Ramos (cell line): Measurements from ENCODE around the gene RDX.

Experiments used
- in situ Hi-C: fragments of 300-500 bp; cut with MboI; formaldehyde crosslinking; loops from one replicate; pipeline ENCODE4 v1.14.3; 2022; ENCODE audit warnings: low sequenced_read_pairs; ENCODE audit not compliant: unreplicated experiment

Gene RDX

DNA sequence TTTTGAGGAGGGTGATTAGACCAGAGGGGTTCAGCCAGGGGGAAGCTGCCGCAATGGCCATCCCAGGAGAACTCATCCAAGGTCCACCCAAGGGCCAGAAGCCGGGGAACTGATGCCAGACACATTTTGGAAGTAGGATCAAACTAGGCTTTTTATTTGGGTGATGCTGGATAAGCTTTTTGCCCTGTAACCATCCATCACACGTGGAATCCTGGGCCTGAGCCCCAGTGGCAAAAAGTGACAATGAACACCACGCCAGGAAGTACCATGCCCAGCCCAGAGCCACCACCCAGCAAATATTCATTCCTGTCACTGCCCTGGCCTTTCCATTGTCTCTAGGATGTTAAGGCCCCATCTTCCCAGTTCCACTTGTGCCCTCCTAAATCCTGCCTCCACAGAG lies 117.3 kb downstream of the RDX start:
- in situ Hi-C loops, result loop anchor here (25.0 kb wide), 2 partner anchors 1058 to 1283 kb away; partner anchors contain the start of gene POU2AF2

DNA sequence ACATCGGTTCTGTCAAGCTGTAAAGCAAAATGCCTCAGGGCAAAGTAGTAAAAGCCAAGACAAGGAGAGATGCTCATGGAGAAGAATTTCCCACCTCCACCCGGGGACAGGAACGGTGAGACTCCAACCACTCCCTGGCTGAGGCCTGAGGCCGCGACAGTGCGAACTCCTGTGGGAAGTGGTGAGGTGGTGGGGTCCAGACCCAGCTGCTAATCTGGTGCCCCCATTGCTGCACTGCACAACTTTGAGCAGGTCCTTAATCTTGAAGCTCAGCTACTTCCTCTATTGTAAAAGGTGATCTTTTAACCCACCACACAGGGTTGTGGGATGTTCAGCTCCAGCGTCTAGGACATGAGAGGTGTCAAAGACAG lies 119.3 kb downstream of the RDX start:
- in situ Hi-C loops, result loop anchor here (25.0 kb wide), 2 partner anchors 1060 to 1285 kb away; partner anchors contain the start of gene POU2AF2

DNA sequence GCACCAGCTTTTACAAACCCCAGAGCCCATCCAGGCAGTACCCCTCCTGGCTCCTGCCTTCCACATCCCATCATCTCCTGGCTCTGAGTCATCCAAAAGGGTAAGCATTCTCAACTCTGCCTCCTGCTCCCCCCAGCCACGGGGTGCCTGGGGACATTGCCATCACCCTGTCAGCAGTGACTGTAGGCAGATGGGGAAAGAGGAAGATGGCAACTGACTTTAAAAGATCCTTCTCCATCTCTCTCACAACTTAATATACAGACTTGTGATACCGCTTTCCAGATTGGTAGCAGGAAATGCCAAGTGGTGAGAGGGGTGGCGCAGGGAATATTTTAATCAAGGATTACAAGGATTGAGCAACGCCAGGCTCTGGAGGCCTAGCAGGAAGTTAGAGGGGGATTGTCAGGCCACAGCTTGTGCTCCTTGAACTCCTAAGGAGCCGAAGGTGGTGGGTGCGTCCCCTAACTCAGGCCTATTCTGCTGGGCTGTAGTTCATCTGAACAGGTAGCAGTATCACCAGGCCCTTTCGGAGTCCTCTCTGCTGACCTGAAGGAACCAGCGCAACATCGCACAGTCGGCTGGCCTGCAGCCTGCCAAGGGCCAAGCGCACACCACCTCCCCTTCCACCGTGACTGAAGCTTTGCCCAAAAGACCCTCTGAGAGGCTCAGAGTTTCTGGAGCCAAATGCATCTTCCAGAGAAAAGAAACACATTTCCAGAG lies 119.9 kb downstream of the RDX start:
- in situ Hi-C loops, result loop anchor here (25.0 kb wide), 2 partner anchors 1061 to 1286 kb away; partner anchors contain the start of gene POU2AF2

DNA sequence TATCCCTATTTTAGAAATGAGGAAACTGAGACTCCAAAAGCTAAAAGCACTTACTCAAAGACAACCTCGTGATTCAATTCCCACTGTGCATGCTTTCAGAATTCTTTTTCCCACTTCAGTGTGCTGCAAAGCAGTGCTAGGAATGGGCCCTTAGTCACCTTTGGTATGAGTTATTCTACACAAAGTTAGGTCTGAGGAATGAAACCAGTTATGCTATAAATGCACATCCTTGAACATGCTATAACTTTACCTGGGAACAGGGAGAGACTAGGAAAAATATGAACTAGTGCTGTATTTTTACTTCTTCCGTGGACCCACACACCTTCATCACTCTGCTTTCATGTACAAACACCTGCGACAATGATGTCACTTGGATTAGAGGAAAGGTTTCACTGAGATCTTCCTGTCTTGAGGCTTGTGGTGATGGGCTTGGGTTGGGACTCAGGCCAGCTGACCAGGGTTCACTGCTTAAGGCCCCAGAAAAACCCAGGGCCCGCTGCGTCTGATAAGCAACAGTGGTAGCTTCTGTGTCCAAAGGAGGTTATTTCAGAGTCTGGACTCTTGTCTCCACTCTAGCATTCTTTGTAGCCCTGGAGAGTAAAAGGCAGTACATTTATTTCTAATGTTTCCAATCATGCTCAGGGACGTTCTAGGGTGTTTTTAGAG lies 121.6 kb downstream of the RDX start:
- in situ Hi-C loops, result loop anchor here (25.0 kb wide), 2 partner anchors 1063 to 1288 kb away; partner anchors contain the start of gene POU2AF2

DNA sequence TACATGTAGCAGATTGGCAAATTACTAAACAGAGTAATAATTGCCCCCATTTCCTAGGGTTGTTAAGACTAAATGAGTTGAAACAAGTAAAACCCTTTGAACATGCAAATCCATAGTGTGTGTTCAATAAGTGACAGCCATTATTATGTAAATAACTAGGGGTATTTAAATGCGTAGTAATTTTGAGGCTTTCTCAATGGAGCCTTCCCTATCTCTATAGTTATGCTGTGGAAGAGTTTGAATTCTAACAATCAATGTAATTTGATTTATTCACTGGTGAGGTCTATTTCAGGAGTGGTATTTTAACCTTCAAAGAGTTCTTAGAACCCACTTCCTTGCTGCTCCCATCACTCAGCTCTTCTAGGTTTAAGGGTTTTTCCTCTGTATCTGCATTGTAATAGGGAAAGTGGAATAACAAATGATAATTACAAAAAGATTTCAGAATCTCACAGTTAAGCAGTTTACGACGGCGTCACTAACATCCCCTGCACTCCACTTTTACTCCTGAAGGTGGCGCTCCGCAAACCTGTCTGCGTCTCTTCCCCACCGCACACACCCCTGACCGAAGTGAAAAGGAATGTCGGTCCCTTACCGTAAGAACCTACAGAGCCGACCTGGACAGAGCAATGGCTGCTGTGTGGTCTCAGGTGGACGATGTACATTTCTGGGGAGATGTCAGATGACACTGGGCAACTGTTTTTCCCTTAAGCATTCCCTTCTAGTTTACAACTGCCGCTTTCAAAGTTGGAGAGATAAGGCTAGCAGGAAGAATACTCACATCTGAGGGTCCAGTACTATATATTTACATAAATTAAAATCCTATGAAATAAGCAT lies 122.4 kb downstream of the RDX start:
- in situ Hi-C loops, result no loop called here

DNA sequence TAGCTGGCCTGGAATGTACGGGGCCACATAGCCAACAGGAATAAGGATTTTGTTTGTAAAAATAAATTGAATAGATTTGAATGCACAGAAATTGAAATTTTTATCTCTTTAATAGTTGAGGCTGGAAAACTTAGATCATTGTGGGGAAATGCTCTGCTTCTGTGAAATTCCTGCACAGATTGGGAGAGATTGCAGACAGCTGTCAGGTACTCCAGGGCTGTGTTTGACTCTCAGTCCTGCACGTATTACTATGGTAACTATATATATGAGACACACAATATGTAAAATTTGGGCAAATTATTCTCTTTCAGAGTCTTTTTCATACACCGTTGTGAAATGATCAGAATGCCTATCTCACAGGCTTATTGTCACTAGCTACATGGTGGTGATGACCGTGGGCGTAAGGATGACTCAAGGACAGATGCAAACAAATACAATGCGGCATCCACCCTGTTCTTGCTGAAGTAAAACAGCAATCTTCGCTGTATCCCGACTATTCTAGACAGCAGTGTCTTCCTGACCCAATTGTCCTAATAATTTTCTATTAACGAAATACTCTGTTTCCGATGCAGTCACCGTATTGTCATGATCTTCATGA lies 123.8 kb downstream of the RDX start:
- in situ Hi-C loops, result no loop called here

DNA sequence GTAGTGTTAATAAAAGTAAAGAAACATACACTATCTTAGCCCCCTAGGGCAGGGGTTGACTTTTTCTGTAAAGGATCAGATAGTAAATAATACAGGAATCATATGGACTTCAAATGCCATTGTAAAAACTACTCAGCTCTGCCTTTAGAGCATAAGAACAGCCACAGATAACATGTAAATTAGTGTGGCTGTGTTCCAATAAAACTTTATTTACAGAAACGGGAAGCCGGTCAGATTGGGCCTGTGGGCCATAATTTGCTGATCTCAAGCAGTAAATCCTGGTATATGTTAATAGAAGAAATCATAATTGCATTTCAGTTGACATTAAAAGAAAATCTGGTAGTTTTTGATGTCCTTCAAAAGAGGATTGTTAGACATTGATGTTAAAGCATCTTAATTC lies 126.7 kb downstream of the RDX start:
- in situ Hi-C loops, result no loop called here

DNA sequence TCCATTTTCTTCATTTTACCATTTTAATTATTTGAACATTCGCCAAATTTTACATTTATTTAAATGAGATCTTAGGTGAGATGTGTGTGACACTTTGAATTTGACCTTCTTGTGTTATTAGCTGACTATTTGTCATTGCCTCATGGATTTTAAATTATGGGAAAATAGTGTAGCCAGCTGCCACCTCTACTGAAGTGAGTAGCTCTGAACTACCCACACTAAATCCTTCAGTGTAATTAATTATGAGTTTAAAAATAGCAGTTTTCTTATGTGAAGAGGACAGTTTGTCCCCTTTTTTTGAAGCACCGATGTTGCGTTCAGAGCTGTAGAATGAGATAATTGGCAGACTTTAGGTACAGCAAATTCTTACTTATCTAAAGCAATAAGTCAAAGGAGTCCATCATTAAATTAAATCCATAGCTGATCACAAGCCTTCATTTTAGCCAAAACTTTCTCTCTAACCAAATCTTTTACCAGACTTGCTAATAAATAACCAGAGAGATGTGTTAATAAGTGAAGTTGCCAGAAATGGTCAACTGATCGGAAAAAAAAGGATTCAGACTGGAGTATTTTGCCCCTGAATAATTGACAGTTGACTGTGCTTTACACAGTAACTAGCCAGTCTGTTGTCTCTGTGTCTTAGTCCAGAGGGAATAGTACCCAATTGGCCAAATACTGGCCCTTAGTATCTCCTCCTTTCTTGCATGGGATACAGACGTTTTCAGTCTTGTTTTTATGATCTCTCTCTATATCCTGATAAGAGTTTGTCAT lies 128.2 kb downstream of the RDX start:
- in situ Hi-C loops, result no loop called here

DNA sequence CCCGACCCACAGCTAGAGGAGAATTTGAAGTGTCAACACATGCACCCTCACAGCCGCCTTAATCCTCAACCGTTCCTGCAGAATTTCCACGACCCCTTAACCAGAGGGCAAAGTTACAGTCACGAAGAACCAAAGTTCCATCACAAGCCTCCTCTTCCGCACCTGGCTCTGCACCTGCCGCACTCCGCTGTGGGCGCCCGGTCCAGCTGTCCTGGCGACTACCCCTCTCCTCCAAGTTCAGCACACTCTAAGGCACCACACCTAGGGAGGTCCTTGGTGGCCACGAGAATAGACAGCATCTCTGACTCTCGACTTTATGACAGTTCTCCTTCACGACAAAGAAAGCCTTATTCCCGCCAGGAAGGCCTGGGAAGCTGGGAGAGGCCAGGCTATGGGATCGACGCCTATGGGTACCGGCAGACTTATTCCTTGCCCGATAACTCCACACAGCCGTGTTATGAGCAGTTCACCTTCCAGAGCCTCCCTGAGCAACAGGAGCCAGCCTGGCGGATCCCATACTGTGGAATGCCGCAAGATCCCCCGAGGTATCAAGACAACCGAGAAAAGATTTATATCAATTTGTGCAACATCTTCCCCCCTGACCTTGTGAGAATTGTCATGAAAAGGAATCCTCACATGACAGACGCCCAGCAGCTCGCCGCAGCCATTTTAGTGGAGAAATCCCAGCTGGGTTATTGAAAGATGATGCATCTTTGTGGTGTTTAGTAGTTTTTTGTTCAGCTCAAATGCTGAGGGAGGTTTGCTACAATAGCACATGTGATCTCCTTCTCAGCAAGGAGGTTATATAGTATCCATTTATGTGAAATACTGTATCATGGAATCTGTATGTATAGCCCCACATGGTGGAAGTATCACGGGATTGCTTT lies 131.1 kb downstream of the RDX start:
- in situ Hi-C loops, result no loop called here

DNA sequence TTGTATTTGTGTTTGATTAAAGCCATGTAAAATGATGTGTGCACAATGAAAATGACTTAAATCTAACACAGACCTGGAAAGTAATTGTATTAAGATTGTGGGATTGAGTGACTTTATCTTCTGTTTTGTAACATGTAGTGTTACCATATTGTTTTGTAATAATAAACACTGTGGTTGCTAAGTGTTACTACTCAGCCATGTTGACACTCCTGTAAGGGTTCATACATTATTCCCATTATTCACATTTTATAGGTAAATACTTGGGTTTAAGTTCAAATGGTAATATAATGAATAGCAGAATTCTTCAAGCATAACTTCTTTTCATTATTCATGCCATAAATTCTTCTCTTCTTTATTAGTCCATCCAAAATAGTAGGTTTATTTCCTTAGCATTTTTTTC lies 134.2 kb downstream of the RDX start:
- in situ Hi-C loops, result no loop called here

DNA sequence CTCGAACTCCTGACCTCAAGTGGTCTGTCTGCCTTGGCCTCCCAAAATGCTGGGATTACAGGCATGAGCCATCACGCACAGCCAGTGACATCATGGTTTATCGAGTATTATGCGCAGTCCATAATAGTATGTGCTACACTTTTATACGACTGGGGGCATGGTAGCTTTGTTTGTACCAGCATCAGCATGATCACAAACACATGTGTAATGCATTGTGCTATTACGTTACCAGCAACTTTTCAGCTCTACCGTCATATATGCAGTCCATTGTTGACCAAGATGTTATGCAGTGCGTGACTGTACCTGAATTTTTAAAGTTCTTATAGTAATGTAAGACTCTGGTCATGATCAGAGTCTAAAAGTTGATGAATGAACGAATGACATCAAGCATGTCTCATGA lies 135.4 kb downstream of the RDX start:
- in situ Hi-C loops, result no loop called here

DNA sequence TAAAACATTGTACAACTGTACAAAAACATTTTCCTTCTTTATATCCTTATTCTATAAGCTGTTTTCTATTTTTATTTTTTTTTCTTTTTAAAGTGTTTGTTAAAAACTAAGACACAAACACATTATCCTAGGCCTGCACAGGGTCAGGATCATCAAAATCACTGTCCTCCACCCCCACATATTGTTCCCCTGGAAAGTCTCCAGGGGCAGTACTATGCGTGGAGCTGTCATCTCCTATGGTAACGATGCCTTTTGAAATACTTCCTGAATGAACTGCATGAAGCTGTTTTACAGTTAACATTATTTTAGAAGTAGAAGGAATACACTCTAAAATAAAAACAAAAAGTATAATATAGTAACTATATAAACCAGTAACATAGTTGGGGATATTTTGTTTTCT lies 136.0 kb downstream of the RDX start:
- in situ Hi-C loops, result no loop called here

DNA sequence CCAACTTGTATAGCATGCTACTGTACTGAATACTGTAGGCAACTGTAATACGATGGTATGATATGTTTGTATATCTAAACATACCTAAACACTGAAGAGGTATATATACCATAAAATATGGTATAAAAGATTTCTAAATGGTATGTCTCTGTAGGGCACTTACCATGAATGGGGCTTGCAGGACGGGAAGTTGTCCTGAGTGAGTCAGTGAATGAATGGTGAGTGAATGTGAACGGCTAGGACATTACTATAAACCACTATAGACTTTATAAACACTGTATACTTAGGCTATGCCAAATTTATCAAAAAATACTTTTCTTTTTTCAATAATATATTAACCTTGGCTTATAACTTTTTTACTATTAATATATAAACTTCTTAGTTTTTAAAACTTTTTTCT lies 136.4 kb downstream of the RDX start:
- in situ Hi-C loops, result no loop called here

DNA sequence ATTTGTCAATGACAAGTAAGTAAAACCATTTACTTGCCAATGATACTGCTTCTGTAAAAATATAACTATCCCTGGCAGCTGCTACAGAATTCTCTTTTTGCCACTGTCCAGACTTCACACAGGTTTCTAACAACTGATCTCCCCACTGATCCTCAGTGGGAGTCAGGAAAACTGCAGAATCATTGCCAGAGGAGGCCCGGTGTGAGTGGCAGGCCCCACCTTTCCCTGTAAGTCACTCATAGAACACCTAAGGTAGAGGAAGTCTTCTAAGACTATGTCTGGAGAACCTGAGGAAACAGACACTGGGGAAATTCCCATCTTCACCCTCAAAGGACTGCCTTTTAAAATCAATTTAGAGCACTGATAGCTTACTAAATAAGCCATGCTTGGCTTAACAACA lies 136.9 kb downstream of the RDX start:
- in situ Hi-C loops, result no loop called here

DNA sequence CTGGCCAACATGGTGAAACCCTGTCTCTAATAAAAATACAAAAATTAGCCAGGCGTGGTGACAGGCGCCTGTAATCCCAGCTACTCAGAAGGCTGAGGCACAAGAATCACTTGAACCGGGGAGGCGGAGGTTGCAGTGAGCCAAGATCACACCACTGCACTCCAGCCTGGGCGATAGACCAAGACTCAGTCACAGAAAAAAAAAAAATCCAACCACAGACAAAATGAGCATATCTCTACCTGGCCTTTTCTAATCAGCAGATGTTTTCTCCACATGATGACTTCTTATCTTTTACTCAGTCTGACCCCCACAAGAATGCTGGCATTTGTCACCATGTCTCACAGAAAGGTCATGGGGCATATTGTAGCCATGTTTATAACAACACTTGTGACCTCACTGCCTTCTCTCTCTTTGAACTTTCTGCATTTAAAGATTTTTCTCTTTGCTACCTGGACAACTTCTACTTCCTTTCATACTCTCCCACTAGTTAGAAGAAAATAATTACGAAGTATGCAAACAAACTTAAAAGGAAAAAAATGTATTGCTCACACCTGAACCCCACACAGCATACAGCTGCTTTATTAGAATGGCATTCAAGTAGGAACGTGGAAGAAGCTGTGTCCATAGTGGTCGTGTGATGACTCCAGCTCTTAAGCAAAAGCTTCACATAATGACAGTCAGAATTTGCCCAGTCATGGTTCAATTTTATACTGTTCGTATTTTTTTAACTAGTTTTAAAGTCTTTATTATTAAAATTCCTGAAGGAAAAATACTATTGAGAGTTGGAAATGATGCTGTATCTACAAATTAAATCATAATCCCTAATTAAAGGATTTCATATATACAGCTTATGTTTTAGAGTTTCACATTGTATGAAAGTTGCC lies 137.9 kb downstream of the RDX start:
- in situ Hi-C loops, result no loop called here

DNA sequence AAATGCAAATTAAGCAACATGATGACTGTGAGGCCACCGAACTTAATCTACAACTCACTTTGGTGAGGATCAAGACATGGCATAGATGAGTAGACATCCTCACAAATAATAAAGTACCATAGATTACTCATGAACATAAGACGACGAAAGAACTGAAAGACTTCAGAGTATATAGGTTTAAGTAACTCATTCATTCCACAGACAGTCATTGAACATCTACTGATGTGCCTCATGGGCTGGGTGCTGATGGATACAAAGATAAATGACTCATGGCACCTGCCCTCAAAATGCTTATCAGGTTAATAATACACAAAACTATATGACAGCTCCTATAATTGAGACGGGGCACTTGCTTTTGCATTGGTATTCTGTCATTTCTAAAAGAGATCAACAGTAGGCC lies 139.9 kb downstream of the RDX start:
- in situ Hi-C loops, result no loop called here

DNA sequence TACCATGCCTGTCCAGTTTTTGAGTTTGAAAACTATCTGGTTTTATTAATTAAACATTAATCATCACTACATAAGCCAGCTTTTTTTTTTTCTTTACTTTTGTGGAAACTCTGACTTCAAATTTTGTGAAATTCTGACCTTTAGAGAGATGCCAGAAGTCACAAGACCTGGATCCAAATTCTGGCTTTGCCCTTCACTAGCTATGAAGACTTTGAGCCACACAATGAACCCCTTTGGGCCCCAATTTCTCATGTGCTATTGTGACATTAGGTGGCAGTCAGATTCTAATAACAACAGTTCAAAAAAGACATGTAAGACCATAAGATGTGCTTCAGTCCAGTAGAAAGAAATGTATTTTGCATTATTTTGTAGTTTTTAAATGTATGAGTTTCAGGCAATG lies 142.9 kb downstream of the RDX start:
- in situ Hi-C loops, result no loop called here

DNA sequence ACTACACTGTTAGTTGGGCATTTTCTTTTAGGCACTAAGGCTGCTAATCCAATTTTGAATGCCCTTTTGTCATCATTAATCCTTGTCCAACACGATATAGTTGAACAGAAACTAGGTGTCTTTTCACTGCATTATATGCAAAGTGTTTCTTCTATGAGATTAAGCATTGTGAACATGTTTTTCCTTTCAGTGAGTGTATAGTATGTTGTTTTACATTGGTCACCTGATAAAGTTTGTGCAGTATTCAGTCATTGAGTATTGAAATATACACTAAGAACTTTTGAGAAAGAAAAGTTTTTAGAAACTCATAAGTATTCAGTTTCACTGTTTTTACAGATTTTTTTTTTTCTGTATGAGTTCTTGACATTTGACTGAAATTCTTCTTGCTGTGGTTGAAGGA lies 144.2 kb downstream of the RDX start:
- in situ Hi-C loops, result no loop called here
